Ascending aorta (tissue), 2 donors: ENCODE data around the gene MED1. TPM values are rescaled to one million over a fixed set of nuclear protein-coding genes. Genes with fewer than 3 reads are reported as not detected.

ENCODE experiments used
- DNase-seq, 2 donors: peaks; one replicate each; pipeline ENCODE4 v3.0.0-alpha.2; 2019; ENCODE audit warnings: low spot score in 2 of 2
- H3K27ac ChIP-seq, 2 donors: fragments of 200-600 bp; sonication (generic); one replicate each; pipeline ENCODE4 v1.5.1; 2016 to 2017; ENCODE audit warnings: mild to moderate bottlenecking in 1 of 2
- H3K27me3 ChIP-seq: fragments of 200-600 bp; sonication (generic); one replicate; pipeline ENCODE4 v1.5.1; 2017
- H3K36me3 ChIP-seq, 2 donors: fragments of 200-600 bp; sonication (generic); one replicate each; pipeline ENCODE4 v1.5.1; 2016
- H3K4me1 ChIP-seq, 2 donors: fragments of 200-600 bp; sonication (generic); one replicate each; pipeline ENCODE4 v1.5.1; 2016 to 2017; ENCODE audit warnings: mild to moderate bottlenecking in 1 of 2
- H3K4me3 ChIP-seq, 2 donors: fragments of 200-600 bp; sonication (generic); one replicate each; pipeline ENCODE4 v1.5.1; 2016 to 2017; ENCODE audit warnings: mild to moderate bottlenecking in 1 of 2
- H3K9me3 ChIP-seq, 2 donors: fragments of 200-600 bp; sonication (generic); one replicate each; pipeline ENCODE4 v1.5.1; 2016
- intact Hi-C: fragments of 100-400 bp; cut with DNase I; formaldehyde crosslinking; loops from one replicate; pipeline ENCODE4 v1.15.1; 2023
- total RNA-seq: library from RNA; depleted of rRNA; stranded (reverse); fragments of >200 nt; gene quantifications from one replicate; pipeline ENCODE4 v1.1.0, GENCODE V29; 2016
- TF ChIP-seq, protein P1 (sequence below), 3 experiments: fragments of 200-600 bp in 2 of 3; fragments of 450-650 bp in 1 of 3; sonication (generic) in 2 of 3; IDR thresholded peaks; one replicate each; pipeline ENCODE4 v1.5.1; 2016 to 2019; ENCODE audit warnings: antibody characterized with exemption in 3 of 3, mild to moderate bottlenecking in 1 of 3, moderate library complexity in 1 of 3

Gene MED1
- total RNA-seq, 1 donor from 2014 or later, result 11.8 TPM

GRCh38 chr17:39357488-39357887, 93.6 kb downstream of the MED1 start:
- no peak overlapping the region for H3K4me3 ChIP-seq
- intact Hi-C loops, result no loop called here
- H3K27ac ChIP-seq, result no peak overlapping the region
- no peaks in the 10 kb centered on the region for H3K27me3 ChIP-seq
- no peaks in the 10 kb centered on the region for H3K4me1 ChIP-seq
- H3K9me3 ChIP-seq, result no peaks in the 10 kb centered on the region
- TF ChIP-seq, protein P1, sequence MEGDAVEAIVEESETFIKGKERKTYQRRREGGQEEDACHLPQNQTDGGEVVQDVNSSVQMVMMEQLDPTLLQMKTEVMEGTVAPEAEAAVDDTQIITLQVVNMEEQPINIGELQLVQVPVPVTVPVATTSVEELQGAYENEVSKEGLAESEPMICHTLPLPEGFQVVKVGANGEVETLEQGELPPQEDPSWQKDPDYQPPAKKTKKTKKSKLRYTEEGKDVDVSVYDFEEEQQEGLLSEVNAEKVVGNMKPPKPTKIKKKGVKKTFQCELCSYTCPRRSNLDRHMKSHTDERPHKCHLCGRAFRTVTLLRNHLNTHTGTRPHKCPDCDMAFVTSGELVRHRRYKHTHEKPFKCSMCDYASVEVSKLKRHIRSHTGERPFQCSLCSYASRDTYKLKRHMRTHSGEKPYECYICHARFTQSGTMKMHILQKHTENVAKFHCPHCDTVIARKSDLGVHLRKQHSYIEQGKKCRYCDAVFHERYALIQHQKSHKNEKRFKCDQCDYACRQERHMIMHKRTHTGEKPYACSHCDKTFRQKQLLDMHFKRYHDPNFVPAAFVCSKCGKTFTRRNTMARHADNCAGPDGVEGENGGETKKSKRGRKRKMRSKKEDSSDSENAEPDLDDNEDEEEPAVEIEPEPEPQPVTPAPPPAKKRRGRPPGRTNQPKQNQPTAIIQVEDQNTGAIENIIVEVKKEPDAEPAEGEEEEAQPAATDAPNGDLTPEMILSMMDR (IDR thresholded peaks at IDR 0.05), result no peak
- no peak for DNase-seq
- no peaks in the 10 kb centered on the region for H3K36me3 ChIP-seq

Other genes with a start within 250 kb of the MED1 start
- gene STAC2, start 225.3 kb downstream of the MED1 start, total RNA-seq, result 7.9 TPM
- gene FBXL20, start 49.6 kb downstream of the MED1 start, total RNA-seq, result 27.1 TPM
- 25.2 TPM for gene CDK12, start 10.2 kb upstream of the MED1 start, total RNA-seq
- gene NEUROD2, start 156.7 kb upstream of the MED1 start, total RNA-seq, result not detected
- 2.4 TPM for gene PPP1R1B, start 175.7 kb upstream of the MED1 start, total RNA-seq
- 87.6 TPM for gene STARD3, start 185.9 kb upstream of the MED1 start, total RNA-seq
- gene TCAP, start 214.1 kb upstream of the MED1 start, total RNA-seq, result not detected
- gene PNMT, start 217.2 kb upstream of the MED1 start, total RNA-seq, result 5.1 TPM
- 29.5 TPM for gene PGAP3, start 236.8 kb upstream of the MED1 start, total RNA-seq
- gene ERBB2, start 248.8 kb upstream of the MED1 start, total RNA-seq, result 124 TPM